ENCODE data around the gene UBE2D2.

Gene UBE2D2

DNA sequence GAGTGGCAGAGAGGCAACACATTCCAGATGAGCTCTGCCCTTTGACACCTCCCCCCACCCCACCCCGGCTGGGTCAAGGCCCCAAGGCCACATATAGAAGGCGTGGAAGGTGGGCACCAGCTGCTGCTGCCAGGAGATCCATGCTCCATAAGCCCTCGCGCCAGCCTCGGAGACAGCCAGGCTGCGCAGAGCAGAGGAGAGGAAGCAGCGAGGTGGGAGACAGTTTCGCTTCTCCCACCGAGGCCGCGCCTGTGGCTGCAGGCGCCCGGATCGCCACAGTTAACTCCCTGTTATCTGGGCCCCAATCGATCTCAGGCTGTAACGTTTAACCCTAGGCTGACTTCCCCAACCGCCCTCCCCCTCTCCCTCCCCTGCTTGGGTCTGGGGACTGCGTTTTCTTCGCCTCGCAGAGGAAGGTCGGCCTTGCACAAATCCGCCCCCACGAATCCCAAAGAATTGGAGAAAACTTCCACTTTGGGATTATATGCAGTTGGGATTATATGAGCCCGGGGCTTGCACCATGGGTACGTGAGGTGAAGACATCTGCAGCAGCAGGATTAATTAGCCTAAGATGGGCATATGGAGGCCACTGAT, 85.9 kb downstream of the UBE2D2 start:
- DNase-seq (ENCODE audit: low spot score) = no peak

DNA sequence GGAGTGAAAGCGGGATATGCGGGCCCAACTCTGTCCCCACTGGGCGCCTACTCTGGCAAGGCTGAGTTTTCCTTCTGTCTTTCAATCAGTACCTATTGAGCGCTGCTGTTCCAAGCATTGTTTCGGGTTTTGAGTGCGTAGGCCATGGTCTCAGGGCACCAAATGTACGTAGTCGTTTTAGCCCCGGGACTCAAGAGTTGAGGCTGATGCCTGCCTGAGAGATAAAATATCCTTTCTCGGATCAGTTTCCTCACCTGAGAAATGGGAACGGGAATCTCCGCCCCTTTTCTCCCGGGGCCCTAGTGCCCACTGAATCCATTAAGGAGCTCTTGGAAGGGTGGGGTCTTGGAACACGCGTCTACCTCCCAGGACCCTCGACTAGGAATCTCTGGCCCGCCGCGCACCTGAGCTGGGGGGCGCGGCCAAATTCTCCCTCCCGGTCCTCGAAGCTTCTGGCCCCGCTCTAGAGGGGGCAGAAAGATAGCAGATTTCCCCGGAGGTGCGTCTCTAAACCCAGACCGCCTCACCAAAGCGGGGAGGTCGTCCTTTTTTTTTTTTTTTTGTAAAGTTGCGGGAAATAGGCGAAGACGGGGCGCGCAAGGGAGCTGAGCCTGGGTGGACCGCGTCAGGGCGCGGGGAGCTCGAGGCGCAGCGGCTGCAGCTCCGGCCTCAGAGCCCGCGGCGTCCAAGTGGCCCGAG, 86.5 kb downstream of the UBE2D2 start:
- TF ChIP-seq, protein P1, sequence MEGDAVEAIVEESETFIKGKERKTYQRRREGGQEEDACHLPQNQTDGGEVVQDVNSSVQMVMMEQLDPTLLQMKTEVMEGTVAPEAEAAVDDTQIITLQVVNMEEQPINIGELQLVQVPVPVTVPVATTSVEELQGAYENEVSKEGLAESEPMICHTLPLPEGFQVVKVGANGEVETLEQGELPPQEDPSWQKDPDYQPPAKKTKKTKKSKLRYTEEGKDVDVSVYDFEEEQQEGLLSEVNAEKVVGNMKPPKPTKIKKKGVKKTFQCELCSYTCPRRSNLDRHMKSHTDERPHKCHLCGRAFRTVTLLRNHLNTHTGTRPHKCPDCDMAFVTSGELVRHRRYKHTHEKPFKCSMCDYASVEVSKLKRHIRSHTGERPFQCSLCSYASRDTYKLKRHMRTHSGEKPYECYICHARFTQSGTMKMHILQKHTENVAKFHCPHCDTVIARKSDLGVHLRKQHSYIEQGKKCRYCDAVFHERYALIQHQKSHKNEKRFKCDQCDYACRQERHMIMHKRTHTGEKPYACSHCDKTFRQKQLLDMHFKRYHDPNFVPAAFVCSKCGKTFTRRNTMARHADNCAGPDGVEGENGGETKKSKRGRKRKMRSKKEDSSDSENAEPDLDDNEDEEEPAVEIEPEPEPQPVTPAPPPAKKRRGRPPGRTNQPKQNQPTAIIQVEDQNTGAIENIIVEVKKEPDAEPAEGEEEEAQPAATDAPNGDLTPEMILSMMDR (IDR thresholded peaks at IDR 0.05; ENCODE audit: extremely low read depth, missing control alignments) = no peak
- DNase-seq (ENCODE audit: low spot score) = no peak

More for the DNA sequence above, 85.9 kb downstream of the UBE2D2 start:
- TF ChIP-seq, protein P1 (IDR thresholded peaks at IDR 0.05; ENCODE audit: extremely low read depth, missing control alignments) = no peak

DNA sequence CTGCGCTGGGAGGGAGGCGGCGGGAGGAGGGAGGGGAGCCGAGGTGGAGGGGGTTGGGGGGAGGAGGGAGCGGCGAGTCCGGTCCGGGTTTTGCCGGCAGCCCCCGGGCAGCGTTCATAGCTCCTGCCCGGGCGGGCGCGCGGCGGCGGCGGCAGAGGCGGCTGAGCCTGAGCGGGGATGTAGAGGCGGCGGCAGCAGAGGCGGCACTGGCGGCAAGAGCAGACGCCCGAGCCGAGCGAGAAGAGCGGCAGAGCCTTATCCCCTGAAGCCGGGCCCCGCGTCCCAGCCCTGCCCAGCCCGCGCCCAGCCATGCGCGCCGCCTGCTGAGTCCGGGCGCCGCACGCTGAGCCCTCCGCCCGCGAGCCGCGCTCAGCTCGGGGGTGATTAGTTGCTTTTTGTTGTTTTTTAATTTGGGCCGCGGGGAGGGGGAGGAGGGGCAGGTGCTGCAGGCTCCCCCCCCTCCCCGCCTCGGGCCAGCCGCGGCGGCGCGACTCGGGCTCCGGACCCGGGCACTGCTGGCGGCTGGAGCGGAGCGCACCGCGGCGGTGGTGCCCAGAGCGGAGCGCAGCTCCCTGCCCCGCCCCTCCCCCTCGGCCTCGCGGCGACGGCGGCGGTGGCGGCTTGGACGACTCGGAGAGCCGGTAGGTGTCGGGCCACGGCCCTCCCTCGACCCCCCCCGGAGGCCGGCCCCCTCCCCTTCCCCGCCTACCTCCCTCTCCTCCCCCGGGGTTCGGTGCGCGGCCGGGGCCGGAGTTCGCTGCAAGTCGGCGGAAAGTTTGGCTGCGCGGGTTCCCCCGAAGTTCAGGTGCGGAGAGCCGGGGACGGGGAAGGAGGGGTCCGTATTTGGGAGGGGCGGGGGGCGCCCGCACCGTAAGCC, 87.3 kb downstream of the UBE2D2 start, which contains the start of gene CXXC5:
TSS of gene CXXC5 (plus strand) at position 145 of the 877 bp plus-strand sequence. CDS start 32,175 bp downstream, outside the sequence.
- DNase-seq (ENCODE audit: low spot score) = peak; percentile 91

DNA sequence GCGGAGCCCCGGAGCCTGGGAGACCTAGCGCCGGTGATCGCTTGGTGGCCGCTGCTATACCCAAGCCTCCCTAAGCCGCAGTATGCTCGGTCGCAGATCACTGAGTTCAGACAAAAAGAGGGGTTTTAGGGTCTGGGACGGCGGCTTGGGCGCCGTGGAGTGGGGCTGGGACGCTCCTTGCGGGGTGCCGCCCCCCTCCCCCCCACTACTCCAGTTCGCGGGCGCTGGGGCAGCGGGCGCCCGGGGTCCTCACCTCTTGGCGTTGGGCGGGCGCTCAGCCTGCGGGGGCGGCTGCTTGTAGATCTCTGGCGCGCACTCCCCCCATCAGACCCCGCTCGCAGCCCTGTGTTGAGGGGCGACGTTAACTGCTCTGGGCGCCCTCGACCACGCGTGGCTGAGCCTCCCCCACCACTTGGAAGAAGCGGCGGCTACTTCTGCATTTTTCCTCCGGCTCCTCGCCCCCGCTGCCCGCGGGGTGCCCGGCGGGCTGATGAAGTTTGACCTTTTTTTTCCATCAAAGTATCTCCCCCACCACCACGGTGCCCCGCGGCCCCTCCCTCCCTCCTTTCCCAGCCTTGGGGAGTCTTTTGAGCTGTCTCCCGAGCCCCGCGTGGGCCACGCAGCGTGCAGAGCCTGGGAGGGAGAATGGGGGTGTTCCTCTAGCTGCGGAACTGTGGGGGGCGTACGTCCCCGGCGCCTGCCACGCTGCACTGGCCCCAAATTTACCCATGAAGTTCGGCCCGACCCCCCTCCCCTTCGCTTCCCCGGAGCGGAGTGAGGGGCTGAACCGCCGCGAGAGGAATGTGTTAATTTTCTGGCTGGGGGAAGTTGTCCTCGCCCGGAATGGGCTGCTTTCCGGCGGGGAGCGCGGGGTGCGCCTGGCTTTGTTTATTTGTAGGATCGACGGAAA, 88.2 kb downstream of the UBE2D2 start:
- no peak for DNase-seq (ENCODE audit: low spot score)
- TF ChIP-seq, protein P1 (IDR thresholded peaks at IDR 0.05; ENCODE audit: extremely low read depth, missing control alignments) = no peak

More for the DNA sequence above, 87.3 kb downstream of the UBE2D2 start, which contains the start of gene CXXC5:
- TF ChIP-seq, protein P1 (IDR thresholded peaks at IDR 0.05; ENCODE audit: extremely low read depth, missing control alignments) = no peak

DNA sequence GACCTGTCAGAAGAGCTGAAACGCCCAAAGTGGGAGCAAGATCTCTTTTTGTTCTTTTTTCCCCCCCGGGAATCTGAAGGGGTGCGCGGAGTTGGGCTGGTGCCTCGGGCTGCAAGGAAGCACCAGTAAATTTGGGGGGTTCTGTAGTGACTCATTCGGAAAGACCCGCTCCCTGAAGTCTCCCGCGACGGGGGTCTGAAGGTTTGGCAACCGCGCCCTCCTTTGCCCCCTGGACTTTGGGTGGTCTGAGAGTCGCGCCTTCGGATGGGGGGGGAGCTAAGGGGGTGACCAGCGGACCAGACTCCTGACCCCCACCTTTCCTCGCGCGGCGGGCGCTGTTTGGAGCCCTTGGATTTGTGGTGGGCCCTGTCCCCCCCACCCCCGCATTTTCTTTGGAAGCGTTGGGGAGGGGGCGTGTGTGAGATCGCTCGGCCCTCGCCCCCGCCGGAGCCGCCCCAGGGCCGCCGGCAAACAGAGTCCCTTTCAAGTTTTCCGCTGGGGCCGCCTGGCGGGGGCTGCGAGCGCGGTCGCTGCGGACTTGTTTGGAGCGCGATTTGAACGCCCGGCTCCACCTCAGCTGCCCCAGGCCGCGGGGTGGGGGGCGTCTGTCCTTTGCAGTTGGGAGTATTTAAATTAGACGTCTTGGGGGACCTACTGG, 89.0 kb downstream of the UBE2D2 start:
- DNase-seq (ENCODE audit: low spot score) = peak; percentile 61
- TF ChIP-seq, protein P1 (IDR thresholded peaks at IDR 0.05; ENCODE audit: extremely low read depth, missing control alignments) = peak; percentile 18

DNA sequence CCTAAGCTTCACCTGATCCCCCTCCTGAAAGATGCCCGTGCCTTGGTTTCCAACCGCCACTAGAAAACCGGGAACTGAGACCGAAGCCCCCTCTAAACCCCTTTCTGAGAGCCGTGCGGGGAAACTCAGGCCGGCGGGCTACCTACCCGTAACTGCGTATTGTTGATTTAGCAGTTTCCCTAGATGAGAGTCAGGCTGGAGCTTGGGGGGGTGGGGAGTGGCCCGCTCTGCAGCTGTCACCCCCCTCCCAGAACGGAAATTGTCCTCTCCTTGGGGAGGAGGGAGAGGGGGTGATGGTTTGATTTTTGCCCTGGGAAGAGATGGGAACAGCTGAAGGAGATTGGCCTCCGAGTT, 89.5 kb downstream of the UBE2D2 start:
- DNase-seq (ENCODE audit: low spot score) = no peak
- TF ChIP-seq, protein P1 (IDR thresholded peaks at IDR 0.05; ENCODE audit: extremely low read depth, missing control alignments) = no peak

All from GM20000 (cell line).